ENCODE results near the gene DIRAS1.
"Not testable (repeated sequence)": the region's sequence is repeated elsewhere in the genome, so short reads cannot be mapped to it uniquely, and the experiment has no call there.

Gene DIRAS1

DNA sequence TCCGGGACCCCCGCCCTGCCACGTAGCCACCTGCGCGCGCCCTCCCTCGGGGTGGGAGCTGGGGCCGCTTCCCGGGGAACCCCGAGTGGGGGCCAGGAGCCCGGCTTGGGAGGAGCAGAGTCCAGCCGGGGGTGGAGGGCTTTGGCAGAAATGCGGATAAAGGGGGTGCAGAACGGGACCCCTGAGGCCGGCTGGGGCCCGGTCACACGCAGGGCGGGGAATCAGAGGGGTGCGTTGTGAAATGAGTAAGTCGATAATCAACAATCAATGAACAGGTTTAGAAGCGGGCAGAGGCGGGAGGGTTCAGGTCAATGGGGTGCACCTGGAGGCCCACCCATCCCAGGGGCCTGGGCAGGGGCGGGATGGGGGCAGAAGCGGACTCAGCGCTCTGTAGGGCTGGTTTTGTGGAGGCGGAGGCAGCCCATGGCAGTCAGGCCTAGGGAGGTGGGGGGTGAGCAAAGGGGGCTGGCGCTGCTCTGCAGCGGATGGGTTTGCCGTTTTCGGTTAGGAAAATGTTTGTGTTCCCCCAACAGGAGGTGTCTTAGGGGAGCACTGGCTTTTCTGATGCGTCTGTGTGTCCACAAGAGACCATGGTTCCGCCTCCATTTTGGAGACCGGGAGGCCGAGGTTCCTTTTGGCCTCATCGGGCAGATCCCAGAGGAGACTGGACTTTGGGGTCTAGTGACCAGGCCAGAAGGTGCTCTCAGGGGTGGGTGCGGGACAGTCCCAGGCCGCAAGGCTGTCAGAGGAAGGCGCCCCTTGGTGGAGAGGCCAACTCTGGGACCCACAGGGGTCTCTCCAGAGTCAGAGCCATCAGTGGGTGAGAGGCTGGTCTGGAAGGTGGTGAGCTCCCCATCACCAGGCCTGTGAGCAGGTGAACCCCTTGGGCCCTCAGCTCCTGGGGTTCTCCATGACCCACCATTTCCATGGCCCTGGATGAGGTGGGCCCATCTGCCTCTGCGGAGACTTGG is 683 bp upstream of the DIRAS1 start:
- no peak for TF ChIP-seq JUND (IDR thresholded peaks at IDR 0.05; ENCODE audit: low read depth)
- no peak for DNase-seq (ENCODE audit: low read depth in 1 of 2, low spot score in 1 of 2)
- in situ Hi-C loops (cut with HindIII; ENCODE audit: low pct_unique_long_range_greater_than_20kb, low sequenced_read_pairs) = no loop called here

DNA sequence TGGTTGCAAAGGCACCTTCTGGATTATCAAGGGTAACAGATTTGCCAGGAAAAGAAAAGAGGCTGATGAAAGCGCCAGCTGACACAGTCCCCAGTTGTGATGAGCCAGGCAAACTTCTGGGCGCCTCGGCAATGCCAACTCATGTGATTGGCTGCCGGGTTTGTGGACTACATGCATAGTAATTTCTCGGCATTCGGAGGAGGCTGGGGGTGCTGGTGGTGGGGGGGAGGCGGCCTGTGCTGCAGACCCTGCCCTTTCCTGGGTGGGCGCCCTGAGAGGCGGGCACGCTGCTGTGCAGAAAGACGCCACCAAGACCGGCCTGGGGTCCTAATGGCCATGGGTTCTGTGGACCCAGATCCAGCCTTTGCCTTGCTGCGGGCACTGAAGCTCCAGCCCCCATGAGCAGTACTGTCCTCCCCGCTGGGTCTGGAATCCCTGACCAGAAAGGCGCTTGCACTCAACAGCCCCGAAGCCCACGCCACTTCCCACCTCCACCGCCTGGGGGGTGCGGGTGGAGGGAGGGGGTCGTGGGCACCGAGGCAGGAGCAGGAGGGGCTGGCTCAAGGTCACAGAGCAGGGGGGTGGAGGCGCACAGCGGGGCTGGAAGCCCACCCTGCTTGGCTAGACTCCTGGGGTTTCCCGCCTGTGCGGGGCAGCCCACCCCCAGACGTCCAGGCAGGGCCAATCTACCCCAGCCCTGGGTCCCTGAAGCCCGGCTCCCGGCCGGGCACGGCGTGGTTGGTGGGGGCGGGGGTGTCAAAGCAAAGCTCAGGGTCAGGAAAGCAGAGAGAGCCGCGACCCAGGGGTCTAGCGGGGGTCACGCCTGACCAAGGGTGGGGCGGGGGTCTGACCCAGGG is 1.0 kb downstream of the DIRAS1 start:
- in situ Hi-C loops (cut with HindIII; ENCODE audit: low pct_unique_long_range_greater_than_20kb, low sequenced_read_pairs) = no loop called here
- TF ChIP-seq JUND (IDR thresholded peaks at IDR 0.05; ENCODE audit: low read depth) = no peak
- DNase-seq (ENCODE audit: low read depth in 1 of 2, low spot score in 1 of 2) = no peak

DNA sequence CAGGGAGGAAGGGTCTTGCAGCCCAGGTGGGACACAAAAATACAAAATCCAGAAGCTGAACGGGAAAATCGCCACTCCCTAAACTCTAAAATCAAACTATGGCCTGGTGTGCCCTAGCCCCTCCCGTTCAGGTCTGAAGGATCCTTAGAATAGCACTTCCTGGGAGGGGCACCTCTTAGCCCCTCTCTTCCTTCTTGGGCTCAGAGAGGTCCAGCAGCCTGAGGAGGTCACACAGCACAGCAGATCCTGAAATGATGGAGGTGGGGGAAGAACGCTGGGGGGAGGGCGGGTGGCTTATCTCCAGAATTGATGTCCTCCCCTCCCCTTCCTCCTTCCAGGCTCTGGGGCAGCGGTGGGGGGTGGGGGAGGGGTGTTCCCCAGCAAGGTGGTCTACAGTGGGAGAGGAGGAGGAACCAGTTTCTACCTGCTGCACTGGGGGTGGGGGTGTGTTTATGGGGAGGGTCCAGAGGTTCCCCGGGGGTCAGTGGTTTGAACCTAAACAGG is 1.9 kb downstream of the DIRAS1 start:
- no peak for TF ChIP-seq JUND (IDR thresholded peaks at IDR 0.05; ENCODE audit: low read depth)
- DNase-seq (ENCODE audit: low read depth in 1 of 2, low spot score in 1 of 2) = no peak
- in situ Hi-C loops (cut with HindIII; ENCODE audit: low pct_unique_long_range_greater_than_20kb, low sequenced_read_pairs) = no loop called here

DNA sequence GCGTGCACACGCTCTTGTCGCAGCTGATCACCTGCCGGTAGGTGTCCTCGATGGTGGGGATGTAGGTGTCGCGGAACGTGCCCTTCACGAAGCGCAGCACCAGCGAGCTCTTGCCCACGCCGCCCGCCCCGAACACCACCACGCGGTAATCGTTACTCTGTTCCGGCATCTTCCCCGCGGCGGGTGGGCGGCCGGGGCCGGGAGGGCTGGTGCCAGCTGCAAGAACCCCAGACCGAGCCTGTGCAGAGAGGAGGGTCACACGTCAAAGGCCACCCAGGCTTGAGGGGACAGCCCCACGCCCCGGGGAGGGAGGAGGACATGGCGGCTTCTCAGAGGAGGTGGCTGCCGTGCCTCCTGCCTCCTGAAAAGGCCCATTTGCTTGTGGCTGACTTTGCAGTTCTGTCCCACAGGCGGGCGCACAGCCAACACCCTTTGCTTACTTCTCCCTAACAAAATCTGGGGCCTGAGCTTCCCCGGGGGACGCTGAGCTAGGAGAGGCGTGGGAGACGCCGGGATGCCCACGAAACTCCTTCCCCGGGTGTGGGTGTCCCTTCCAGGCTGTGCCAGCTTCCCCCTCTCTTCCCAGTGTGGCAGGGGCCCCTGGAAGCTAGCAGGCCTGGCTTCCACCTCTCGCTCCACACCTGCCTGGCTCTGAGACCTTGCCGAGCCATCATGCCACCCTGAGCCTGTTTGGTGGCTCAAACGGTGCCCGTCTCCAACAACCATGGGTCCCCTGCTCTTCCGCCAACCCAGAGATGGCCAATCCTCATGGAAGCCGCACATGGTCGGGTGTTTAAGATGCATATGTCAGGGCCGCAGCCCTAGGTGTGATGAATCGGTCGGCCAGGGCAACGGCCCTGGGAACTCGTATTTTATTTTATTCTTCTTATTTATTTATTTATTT is 3.3 kb downstream of the DIRAS1 start:
- in situ Hi-C loops (cut with HindIII; ENCODE audit: low pct_unique_long_range_greater_than_20kb, low sequenced_read_pairs) = no loop called here
- DNase-seq (ENCODE audit: low read depth in 1 of 2, low spot score in 1 of 2) = no peak
- TF ChIP-seq JUND (IDR thresholded peaks at IDR 0.05; ENCODE audit: low read depth) = no peak

DNA sequence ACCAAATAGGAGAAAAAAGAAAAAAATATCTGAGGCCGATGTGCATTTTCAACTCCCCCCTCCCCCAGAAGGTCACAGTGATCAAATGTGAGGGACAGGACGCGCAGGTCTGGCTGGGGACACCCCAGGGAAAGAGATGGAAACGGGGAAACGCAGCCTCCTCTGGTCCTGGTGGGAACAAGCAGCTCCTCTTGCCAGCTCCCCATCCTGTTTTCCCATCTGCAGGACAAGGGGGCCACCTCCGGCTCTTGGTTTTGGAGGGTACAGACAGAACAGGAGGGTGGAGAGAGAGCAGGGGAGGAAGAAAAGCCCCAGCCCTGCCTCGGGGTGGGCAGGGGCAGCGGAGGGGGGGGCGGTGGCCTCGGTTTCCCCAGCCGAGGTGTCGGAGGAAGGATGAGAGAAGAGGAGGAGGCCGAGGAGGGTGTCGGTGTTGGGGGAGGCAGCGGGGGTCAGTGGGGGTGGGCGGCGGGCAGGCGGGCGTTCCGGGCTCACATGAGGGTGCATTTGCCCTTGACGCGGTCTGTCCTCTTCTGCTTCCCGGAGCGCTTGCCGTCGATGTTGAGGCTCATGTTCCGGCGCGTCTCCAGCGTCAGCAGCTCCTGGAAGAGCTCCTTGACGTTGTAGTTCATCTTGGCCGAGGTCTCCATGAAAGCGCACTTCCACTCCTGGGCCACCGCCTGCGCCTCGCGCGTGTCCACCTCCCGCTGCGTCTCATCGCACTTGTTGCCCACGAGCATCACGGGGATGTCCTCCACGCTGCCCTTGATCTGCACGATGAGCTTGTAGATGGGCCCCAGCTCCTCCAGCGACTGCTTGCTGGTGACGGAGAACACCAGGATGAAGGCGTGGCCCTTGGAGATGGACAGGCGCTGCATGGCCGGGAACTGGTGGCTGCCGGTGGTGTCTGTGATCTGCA is 4.2 kb downstream of the DIRAS1 start:
- in situ Hi-C loops (cut with HindIII; ENCODE audit: low pct_unique_long_range_greater_than_20kb, low sequenced_read_pairs) = no loop called here
- DNase-seq (ENCODE audit: low read depth in 1 of 2, low spot score in 1 of 2) = no peak
- TF ChIP-seq JUND (IDR thresholded peaks at IDR 0.05; ENCODE audit: low read depth) = no peak

DNA sequence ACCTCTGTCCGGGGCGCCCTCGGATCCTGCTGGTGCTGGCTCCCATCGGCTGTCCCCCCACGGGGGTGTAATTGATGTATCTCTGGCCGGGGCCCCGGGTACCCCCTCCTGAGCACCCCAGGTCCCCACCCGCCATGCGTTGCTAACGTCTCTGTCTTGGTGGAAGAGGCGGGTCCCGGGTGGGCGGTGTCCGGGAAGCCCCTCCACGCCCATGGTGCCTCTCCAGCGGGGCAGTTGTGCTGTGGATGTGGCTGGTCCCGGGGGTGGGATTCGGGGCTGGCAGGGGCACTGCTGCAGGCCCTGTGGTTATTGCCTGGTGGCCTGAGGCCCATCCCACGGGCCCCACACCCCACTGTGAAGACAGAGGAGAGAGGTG is 4.9 kb downstream of the DIRAS1 start:
- no peak for TF ChIP-seq JUND (IDR thresholded peaks at IDR 0.05; ENCODE audit: low read depth)
- in situ Hi-C loops (cut with HindIII; ENCODE audit: low pct_unique_long_range_greater_than_20kb, low sequenced_read_pairs) = no loop called here
- no peak for DNase-seq (ENCODE audit: low read depth in 1 of 2, low spot score in 1 of 2)

DNA sequence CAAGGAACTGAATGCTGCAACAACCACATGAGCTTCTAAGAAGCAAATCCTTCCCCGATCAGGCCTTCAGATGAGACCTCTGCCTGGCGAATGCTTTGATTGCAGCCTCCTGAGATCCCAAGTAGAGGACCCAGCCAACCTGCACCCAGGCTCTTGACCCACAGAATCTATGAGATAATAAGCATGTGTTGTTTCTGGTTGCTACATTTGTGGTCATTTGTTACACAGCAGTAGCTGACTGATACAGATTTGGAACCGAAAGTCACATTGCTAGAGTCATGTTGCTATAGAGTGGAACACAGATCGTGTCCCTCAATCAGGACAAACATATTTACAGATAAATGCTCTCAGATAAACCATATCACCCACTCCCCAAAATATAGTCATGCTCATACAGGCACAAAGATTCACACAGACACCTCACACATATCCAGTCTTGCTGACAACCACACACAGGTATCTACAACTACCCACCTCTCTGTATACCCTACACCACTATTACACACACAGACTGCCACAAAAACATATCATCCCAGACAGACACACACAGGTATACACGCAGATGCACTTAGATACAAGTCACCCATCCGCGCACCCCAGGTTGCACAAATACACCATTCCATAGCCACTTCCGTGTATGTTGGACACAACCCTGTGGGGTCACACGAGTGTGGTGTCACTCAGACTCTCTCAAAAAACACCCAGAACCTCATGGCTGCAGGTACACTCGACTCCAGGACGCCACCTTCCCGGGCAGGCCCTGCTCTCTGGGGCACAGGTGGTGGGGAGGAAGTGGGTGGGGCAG is 5.5 kb downstream of the DIRAS1 start:
- no peak for DNase-seq (ENCODE audit: low read depth in 1 of 2, low spot score in 1 of 2)
- in situ Hi-C loops (cut with HindIII; ENCODE audit: low pct_unique_long_range_greater_than_20kb, low sequenced_read_pairs) = no loop called here
- TF ChIP-seq JUND (IDR thresholded peaks at IDR 0.05; ENCODE audit: low read depth) = no peak

DNA sequence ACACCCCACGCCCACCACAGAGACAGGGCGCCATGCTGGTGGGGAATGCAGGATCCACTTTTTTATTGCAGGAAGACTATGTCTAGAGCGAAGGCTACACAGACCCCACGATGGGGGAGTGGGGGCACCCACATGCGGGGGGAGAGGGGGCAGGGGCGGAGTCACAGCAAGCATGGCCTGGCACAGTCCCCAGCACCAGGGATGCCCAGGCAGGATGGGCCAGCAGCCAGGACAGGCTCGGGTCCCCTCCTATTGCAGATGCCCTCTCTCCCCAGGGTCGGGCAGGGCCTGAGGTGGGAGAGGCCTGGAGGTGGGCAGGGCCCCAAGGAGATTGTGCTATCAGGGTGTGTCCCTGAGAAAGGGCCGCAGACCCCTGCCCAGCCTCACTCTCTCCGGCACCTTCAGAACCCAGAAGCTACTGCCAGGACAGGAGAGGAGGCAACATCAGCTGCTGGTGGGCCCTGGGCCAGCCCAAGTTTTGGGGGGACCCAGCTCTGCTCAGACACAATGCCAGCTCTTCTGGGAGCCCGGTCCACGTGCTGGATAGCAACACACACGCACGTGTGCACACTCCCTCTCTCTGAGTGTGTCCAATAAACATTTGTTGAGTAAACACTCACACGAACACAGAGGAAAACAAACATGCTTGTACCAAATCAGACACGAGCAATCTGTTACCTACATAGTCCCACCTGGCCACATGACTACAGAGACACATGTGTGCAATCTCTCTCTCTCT is 6.5 kb downstream of the DIRAS1 start:
- no peak for DNase-seq (ENCODE audit: low read depth in 1 of 2, low spot score in 1 of 2)
- in situ Hi-C loops (cut with HindIII; ENCODE audit: low pct_unique_long_range_greater_than_20kb, low sequenced_read_pairs) = no loop called here
- TF ChIP-seq JUND (IDR thresholded peaks at IDR 0.05; ENCODE audit: low read depth) = no peak

DNA sequence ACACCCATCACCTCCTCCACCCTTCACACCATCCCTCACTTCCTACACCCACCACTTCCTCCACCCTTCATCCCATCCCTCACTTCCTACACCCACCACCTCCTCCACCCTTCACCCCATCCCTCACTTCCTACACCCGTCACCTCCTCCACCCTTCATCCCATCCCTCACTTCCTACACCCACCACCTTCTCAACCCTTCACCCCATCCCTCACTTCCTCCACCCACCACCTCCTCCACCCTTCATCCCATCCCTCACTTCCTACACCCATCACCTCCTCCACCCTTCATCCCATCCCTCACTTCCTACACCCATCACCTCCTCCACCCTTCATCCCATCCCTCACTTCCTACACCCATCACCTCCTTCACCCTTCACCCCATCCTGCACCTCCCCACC is 7.1 kb downstream of the DIRAS1 start:
- in situ Hi-C loops (cut with HindIII; ENCODE audit: low pct_unique_long_range_greater_than_20kb, low sequenced_read_pairs); DNase-seq (ENCODE audit: low read depth in 1 of 2, low spot score in 1 of 2): not testable (repeated sequence)

DNA sequence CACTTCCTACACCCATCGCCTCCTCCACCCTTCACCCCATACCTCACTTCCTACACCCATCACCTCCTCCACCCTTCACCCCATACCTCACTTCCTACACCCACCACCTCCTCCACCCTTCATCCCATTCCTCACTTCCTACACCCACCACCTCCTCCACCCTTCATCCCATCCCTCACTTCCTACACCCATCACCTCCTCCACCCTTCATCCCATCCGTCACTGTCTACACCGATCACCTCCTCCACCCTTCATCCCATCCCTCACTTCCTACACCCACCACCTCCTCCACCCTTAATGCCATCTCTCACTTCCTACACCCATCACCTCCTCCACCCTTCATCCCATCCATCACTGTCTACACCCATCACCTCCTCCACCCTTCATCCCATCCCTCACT is 8.0 kb downstream of the DIRAS1 start:
- DNase-seq (ENCODE audit: low read depth in 1 of 2, low spot score in 1 of 2); in situ Hi-C loops (cut with HindIII; ENCODE audit: low pct_unique_long_range_greater_than_20kb, low sequenced_read_pairs): not testable (repeated sequence)
